GM12891 (cell line): Measurements from ENCODE around the gene EDNRB.

Source experiments
- PAX5 ChIP-seq: IDR thresholded peaks from 2 replicates; pipeline ENCODE4 v1.6.1; 2011; ENCODE audit warnings: low read length, moderate library complexity, mild to moderate bottlenecking; ENCODE audit not compliant: insufficient read depth, severe bottlenecking
- POLR2A ChIP-seq: IDR thresholded peaks from 2 replicates; pipeline ENCODE4 v1.6.1; 2011; ENCODE audit warnings: low read depth, low read length, control low read depth
- TAF1 ChIP-seq: IDR thresholded peaks from 2 replicates; pipeline ENCODE4 v1.6.1; 2011; ENCODE audit warnings: low read depth, low read length, control low read depth

DNA sequence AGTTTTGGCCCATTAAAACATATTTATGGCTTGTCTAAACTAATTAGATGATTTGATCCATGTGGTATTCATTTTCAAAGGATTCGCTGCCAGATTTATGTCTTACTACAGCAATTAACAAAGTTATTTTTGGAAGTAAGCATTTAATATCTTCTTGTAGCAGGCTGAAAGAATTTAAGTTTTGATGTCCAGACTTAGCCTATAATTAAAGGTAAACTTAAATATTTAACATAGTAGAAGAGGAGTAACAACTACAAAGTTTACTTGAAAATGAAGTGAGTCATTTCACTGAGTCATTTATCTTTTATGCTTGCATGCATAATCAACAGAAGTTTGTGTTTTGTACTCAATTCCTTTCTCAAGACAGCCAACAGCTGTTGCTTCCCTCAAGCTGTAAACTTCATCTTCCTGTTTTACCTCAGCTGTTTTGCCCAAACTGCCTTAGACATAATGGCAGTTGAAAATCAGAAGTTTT lies 58.1 kb downstream of the EDNRB start:
- TF ChIP-seq TAF1 (no peak), POLR2A (no peak), PAX5 (no peak)
